Activated CD4-positive, alpha-beta T cell treated with anti-CD3 and anti-CD28 coated beads for 24 hours (primary cell): ENCODE measurements around the gene UMODL1.
"Not testable (repeated sequence)": the region's sequence is repeated elsewhere in the genome, so short reads cannot be mapped to it uniquely, and the experiment has no call there.

Experiments
- DNase-seq, 2 donors: peaks; one replicate each; pipeline ENCODE4 v3.0.0-alpha.2; 2020; ENCODE audit warnings: low read depth in 2 of 2

The UMODL1 gene

GRCh38 chr21:42163511-42163863, 92.4 kb downstream of the UMODL1 start:
- DNase-seq, result no peak

GRCh38 chr21:42164064-42164789, 93.1 kb downstream of the UMODL1 start:
- DNase-seq, result peak; percentile 27 to 29

GRCh38 chr21:42164818-42165217, 93.7 kb downstream of the UMODL1 start:
- DNase-seq, result no peak

GRCh38 chr21:42165901-42166300, 94.8 kb downstream of the UMODL1 start:
- no peak for DNase-seq

GRCh38 chr21:42169758-42170157, 98.6 kb downstream of the UMODL1 start:
- DNase-seq, result no peak

- DNase-seq, result no peak
These were observed 100.3 kb downstream of the UMODL1 start for GRCh38 chr21:42171091-42172053.

GRCh38 chr21:42172596-42173483, 101.7 kb downstream of the UMODL1 start:
- DNase-seq, result no peak

- no peak for DNase-seq
These were observed 103.1 kb downstream of the UMODL1 start for GRCh38 chr21:42174173-42174572.

GRCh38 chr21:42175110-42175710, 104.1 kb downstream of the UMODL1 start:
- DNase-seq, result no peak

- no peak for DNase-seq
These were observed 105.7 kb downstream of the UMODL1 start for GRCh38 chr21:42176859-42177258.

GRCh38 chr21:42179316-42179715, 108.2 kb downstream of the UMODL1 start:
- no peak for DNase-seq

- DNase-seq, result not testable (repeated sequence)
These were observed 108.9 kb downstream of the UMODL1 start for GRCh38 chr21:42180001-42180400.

GRCh38 chr21:42182713-42183371, 111.7 kb downstream of the UMODL1 start:
- no peak for DNase-seq

GRCh38 chr21:42183374-42184266, 112.5 kb downstream of the UMODL1 start:
- DNase-seq, result no peak

GRCh38 chr21:42186591-42186990, 115.5 kb downstream of the UMODL1 start:
- DNase-seq, result no peak

GRCh38 chr21:42187976-42188653, 117.0 kb downstream of the UMODL1 start:
- DNase-seq, result peak; percentile 50 to 55

- DNase-seq, result no peak
These were observed 117.5 kb downstream of the UMODL1 start for GRCh38 chr21:42188663-42189062.

- no peak for DNase-seq
These were observed 118.3 kb downstream of the UMODL1 start for GRCh38 chr21:42189431-42189830.

GRCh38 chr21:42189860-42190485, 118.9 kb downstream of the UMODL1 start:
- no peak for DNase-seq
